GM12892 (cell line): ENCODE results near the gene AQP7.

Experiments
- POLR2A ChIP-seq: IDR thresholded peaks from 2 replicates; pipeline ENCODE4 v1.6.1; 2011; ENCODE audit warnings: low read depth, low read length, control low read depth
- POLR2AphosphoS5 ChIP-seq: IDR thresholded peaks from 2 replicates; pipeline ENCODE4 v1.6.1; 2011; ENCODE audit warnings: low read depth, low read length, control low read depth

DNA sequence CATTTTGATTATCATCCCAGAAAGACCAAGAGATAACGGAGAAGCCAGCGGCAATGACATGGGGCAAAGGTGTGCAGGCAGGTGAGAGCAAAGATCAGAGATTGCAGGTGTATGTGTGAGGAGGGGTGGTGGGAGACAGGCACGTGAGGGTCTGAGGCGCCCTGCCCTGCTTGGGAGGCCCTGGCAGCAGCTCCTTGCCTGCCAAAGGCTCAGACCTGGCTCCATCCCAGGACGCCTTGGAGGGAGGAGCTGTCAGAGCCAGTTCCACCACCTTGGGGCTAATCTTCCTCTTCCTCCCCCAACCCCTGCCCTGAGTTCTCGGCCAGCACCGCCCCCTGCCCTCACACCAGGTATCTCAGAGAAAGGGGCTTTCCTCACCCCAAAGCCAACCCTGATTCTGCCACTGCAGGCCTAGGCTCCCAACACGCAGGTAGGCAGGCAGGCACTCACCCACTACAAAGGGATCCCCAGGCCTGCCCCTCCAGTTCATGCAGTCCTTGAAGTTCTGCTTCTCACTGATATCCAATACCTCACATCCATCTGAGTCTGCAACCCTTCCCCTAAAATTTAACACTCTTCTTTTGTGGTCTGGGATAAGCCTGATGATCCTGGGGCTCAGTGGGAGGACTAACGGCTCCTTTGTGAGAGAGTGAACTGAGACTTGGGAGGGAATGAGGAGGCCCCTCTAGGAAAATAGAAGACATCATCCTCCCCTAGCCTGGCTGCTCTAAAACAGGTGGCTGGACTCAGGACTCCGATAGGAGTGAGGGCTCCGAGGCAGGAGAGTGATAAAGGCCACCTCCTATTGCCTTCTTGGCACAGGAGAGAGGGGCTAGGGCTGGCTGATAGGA is 43.2 kb upstream of the AQP7 start:
- no peak for TF ChIP-seq POLR2AphosphoS5
- no peak for TF ChIP-seq POLR2A
